ENCODE results near the gene DENND1A.

Gene DENND1A

DNA sequence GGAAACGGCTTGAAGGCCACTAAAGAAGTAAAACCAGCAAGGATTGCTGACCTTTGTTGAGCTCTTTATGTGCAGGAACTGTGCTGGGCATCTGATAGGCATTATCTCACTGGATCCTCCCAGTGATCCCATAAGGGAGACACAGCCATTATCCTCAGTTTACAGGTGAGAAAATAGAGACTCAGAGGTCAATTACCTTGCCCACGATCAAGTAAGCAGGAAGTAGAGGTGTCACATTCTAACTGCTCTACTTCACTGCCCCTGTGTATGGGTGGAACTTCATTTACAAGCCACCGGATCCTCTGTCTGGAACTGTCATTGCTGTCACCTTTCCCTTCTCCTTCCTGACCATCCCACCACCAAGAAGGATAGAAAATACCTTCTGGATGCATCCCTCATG, 325.1 kb downstream of the DENND1A start:
- TF ChIP-seq CTCF (IDR thresholded peaks at IDR 0.05; ENCODE audit: low read depth, low read length): no peak
- no peak overlapping the region for H3K4me3 ChIP-seq (ENCODE audit: low read depth, low read length)

DNA sequence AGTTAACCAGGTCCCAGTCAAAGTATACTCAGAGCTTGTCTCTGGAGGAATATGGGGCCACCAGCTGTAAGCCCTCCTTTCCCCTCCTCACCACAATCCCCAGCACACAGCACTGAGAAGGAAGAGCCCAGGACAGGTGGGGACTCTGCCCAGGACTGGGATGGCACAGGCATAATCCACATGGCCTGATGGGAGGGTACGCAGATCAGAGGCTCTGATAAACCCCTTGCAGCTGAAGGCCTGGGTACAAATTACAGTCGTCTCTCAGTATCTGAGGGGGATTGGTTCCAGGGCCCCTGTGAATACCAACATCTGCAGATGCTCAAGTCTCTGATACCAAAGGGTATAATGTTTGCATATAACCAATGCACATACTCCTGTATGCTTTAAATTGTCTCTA, 328.1 kb downstream of the DENND1A start:
- TF ChIP-seq CTCF (IDR thresholded peaks at IDR 0.05; ENCODE audit: low read depth, low read length): no peak
- H3K4me3 ChIP-seq (ENCODE audit: low read depth, low read length): no peak overlapping the region

- no peak overlapping the region for H3K4me3 ChIP-seq (ENCODE audit: low read depth, low read length)
- TF ChIP-seq CTCF (IDR thresholded peaks at IDR 0.05; ENCODE audit: low read depth, low read length): no peak
Observed at GRCh38 chr9:123599781-123600180, 330.1 kb downstream of the DENND1A start.

- no peak for TF ChIP-seq CTCF (IDR thresholded peaks at IDR 0.05; ENCODE audit: low read depth, low read length)
- H3K4me3 ChIP-seq (ENCODE audit: low read depth, low read length): no peak overlapping the region
Observed at GRCh38 chr9:123597876-123598556, 331.9 kb downstream of the DENND1A start.

DNA sequence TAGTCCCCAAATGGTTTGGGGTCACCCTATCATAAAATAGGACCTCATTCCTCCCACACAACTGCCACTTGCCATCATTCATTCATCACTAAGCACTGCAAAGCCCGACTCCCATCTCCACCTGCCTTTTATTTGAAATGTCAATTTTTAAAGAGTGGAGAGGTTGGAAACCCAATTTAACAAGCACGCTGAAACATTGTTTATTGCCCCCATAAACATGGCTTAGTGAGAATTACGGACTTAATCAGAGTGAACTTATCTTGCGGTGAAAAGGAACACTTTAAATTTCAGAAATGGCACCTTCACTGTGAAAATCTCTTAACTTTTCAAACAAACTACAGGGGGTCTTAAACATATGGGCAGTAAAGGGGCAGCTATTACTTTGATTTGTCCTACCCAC, 332.9 kb downstream of the DENND1A start:
- no peak for TF ChIP-seq CTCF (IDR thresholded peaks at IDR 0.05; ENCODE audit: low read depth, low read length)
- H3K4me3 ChIP-seq (ENCODE audit: low read depth, low read length): no peak overlapping the region

DNA sequence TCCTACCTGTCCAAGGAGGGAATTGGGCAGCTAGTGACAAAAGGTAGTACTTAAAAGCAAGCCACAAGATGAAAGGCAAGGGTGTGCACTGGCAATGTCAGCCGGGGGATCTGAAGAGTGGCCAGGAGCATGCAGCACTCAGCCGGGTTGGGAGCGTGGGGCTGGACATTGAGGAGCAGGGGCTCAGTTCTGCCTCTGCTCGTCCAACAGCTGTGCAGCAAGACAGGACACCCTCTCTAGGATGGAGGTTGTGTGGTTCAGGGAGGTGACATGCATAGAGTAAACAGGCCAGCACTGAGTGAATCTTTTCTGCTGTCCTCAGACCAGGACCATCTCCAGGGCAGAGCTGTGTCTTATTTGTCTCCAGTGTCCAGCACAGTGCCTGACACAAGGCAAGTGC, 338.6 kb downstream of the DENND1A start:
- no peak for TF ChIP-seq CTCF (IDR thresholded peaks at IDR 0.05; ENCODE audit: low read depth, low read length)
- H3K4me3 ChIP-seq (ENCODE audit: low read depth, low read length): no peak overlapping the region

DNA sequence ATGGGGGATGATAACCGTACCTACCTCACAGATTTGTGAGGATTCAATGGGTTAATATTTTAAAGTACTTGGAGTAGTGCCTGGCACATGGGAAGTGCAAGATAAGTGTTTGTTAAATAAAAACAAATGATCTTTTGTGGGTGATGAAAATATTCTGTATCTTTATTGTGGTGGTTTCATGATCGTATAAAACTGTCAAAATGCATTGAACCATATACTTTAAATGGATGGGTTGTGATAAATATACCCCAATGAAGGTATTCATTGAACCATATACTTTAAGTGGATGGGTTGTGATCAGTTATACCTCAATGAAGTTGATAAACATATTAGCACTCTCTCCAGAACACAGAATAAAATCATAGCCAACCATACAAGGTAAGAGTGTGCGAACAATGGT, 339.4 kb downstream of the DENND1A start:
- no peak for TF ChIP-seq CTCF (IDR thresholded peaks at IDR 0.05; ENCODE audit: low read depth, low read length)

More for the DNA sequence above, 339.4 kb downstream of the DENND1A start:
- no peak overlapping the region for H3K4me3 ChIP-seq (ENCODE audit: low read depth, low read length)
